Panc1 (cell line): ENCODE measurements around the gene CNBD2.

Experiments used
- SIN3A ChIP-seq: IDR thresholded peaks from 2 replicates; pipeline ENCODE4 v1.6.1; 2012; ENCODE audit warnings: low read depth, mild to moderate bottlenecking, low read length, moderate library complexity, borderline replicate concordance; ENCODE audit not compliant: insufficient read depth
- TCF7L2 ChIP-seq: IDR thresholded peaks from 2 replicates; pipeline ENCODE4 v1.6.1; 2011; ENCODE audit warnings: mild to moderate bottlenecking, low read depth, low read length, inconsistent platforms
- TF ChIP-seq, protein P1 (sequence below): fragments of 450-650 bp; IDR thresholded peaks from 2 replicates; pipeline ENCODE4 v1.5.1; 2017; ENCODE audit warnings: mild to moderate bottlenecking
- TF ChIP-seq, protein P2 (sequence below), 2 experiments: IDR thresholded peaks; 2 replicates each; pipeline ENCODE4 v1.6.1; 2011 to 2012; ENCODE audit warnings: low read depth in 2 of 2, control low read depth in 1 of 2, low read length in 1 of 2, mild to moderate bottlenecking in 1 of 2, moderate library complexity in 1 of 2; ENCODE audit not compliant: insufficient read depth in 1 of 2

DNA sequence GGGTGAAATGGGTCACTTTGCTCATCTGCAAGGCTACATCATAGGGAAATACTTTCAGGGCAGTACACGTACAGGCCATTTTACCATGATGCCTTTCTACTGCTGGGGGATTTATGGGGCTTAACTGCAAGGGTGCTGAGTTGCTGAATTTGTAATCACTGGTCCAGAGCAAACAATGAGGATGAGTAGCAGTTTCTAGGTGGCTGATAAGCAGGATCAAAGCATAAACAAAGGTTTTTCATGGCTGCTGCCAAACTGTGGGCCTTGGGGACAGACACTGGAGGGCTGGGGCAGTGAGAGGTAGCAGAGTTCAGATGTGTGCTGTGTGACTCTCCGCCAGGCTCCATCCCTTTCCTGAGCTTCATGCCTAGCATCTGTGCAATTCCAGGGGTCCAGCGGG is 68.3 kb downstream of the CNBD2 start:
- no peak for TF ChIP-seq TCF7L2
- TF ChIP-seq, protein P1, sequence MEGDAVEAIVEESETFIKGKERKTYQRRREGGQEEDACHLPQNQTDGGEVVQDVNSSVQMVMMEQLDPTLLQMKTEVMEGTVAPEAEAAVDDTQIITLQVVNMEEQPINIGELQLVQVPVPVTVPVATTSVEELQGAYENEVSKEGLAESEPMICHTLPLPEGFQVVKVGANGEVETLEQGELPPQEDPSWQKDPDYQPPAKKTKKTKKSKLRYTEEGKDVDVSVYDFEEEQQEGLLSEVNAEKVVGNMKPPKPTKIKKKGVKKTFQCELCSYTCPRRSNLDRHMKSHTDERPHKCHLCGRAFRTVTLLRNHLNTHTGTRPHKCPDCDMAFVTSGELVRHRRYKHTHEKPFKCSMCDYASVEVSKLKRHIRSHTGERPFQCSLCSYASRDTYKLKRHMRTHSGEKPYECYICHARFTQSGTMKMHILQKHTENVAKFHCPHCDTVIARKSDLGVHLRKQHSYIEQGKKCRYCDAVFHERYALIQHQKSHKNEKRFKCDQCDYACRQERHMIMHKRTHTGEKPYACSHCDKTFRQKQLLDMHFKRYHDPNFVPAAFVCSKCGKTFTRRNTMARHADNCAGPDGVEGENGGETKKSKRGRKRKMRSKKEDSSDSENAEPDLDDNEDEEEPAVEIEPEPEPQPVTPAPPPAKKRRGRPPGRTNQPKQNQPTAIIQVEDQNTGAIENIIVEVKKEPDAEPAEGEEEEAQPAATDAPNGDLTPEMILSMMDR, result no peak
- TF ChIP-seq, protein P2, sequence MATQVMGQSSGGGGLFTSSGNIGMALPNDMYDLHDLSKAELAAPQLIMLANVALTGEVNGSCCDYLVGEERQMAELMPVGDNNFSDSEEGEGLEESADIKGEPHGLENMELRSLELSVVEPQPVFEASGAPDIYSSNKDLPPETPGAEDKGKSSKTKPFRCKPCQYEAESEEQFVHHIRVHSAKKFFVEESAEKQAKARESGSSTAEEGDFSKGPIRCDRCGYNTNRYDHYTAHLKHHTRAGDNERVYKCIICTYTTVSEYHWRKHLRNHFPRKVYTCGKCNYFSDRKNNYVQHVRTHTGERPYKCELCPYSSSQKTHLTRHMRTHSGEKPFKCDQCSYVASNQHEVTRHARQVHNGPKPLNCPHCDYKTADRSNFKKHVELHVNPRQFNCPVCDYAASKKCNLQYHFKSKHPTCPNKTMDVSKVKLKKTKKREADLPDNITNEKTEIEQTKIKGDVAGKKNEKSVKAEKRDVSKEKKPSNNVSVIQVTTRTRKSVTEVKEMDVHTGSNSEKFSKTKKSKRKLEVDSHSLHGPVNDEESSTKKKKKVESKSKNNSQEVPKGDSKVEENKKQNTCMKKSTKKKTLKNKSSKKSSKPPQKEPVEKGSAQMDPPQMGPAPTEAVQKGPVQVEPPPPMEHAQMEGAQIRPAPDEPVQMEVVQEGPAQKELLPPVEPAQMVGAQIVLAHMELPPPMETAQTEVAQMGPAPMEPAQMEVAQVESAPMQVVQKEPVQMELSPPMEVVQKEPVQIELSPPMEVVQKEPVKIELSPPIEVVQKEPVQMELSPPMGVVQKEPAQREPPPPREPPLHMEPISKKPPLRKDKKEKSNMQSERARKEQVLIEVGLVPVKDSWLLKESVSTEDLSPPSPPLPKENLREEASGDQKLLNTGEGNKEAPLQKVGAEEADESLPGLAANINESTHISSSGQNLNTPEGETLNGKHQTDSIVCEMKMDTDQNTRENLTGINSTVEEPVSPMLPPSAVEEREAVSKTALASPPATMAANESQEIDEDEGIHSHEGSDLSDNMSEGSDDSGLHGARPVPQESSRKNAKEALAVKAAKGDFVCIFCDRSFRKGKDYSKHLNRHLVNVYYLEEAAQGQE (IDR thresholded peaks at IDR 0.05; ENCODE audit: insufficient read depth in 1 of 2, low read depth in 2 of 2, low read length in 1 of 2), result no peak
- TF ChIP-seq SIN3A, result no peak
